Kidney epithelial cell (primary cell): ENCODE results near the gene LRP1. TPM values are rescaled to one million over a fixed set of nuclear protein-coding genes. Genes with fewer than 3 reads are reported as not detected.

ENCODE experiments used
- DNase-seq: peaks from one replicate; pipeline ENCODE4 v3.0.0-alpha.2; 2010; ENCODE audit warnings: low read depth
- H3K27me3 ChIP-seq: 2 replicates; pipeline ENCODE4 v1.6.0; 2011; ENCODE audit warnings: low read length; ENCODE audit not compliant: control insufficient read depth, insufficient read depth
- H3K36me3 ChIP-seq: 2 replicates; pipeline ENCODE4 v1.5.1; 2011; ENCODE audit warnings: low read length; ENCODE audit not compliant: control insufficient read depth, insufficient read depth
- H3K4me3 ChIP-seq: 2 replicates; pipeline ENCODE4 v1.5.1; 2011; ENCODE audit warnings: low read depth, mild to moderate bottlenecking, control low read depth, low read length
- CTCF ChIP-seq: IDR thresholded peaks from 2 replicates; pipeline ENCODE4 v1.5.1; 2011; ENCODE audit warnings: mild to moderate bottlenecking, moderate library complexity, low read length, control low read depth, inconsistent platforms; ENCODE audit not compliant: insufficient read depth, poor library complexity, severe bottlenecking
- total RNA-seq: library from RNA; depleted of rRNA; stranded (reverse); fragments of >200 nt; gene quantifications from 2 replicates; pipeline ENCODE4 v1.2.3, GENCODE V29; 2015

LRP1 gene
- total RNA-seq, 1 donor from 2014 or later = 40.2 TPM

GRCh38 chr12:57216014-57216911 is 88.0 kb downstream of the LRP1 start, which contains the start of gene NXPH4:
NXPH4 (plus strand) TSS chr12:57216794; CDS start chr12:57216970, 176 bp downstream.
- Histone ChIP-seq H3K27me3 (peaks cover 68% of the 10 kb centered on the region), H3K36me3 (no peaks in the 10 kb centered on the region), H3K4me3 (peak within 1 kb of the TSS; percentile 21)
- no peak for DNase-seq
- TF ChIP-seq CTCF = no peak

- no peak for DNase-seq
These were observed 88.9 kb downstream of the LRP1 start for GRCh38 chr12:57216921-57217879.

GRCh38 chr12:57218030-57218853 is 90.0 kb downstream of the LRP1 start:
- DNase-seq = no peak
- H3K4me3 ChIP-seq = no peak overlapping the region
- TF ChIP-seq CTCF = no peak
- H3K36me3 ChIP-seq = no peaks in the 10 kb centered on the region
- H3K27me3 ChIP-seq = peaks cover 88% of the 10 kb centered on the region

More at GRCh38 chr12:57216921-57217879, 88.9 kb downstream of the LRP1 start:
- H3K27me3 ChIP-seq = peaks cover 77% of the 10 kb centered on the region
- H3K4me3 ChIP-seq = peak overlapping the region; percentile 21
- no peak for TF ChIP-seq CTCF
- no peaks in the 10 kb centered on the region for H3K36me3 ChIP-seq

GRCh38 chr12:57219205-57219992 is 91.1 kb downstream of the LRP1 start:
- H3K4me3 ChIP-seq = no peak overlapping the region
- no peak for DNase-seq

More at GRCh38 chr12:57219205-57219992, 91.1 kb downstream of the LRP1 start:
- Histone ChIP-seq H3K27me3 (peaks cover 96% of the 10 kb centered on the region), H3K36me3 (no peaks in the 10 kb centered on the region)
- no peak for TF ChIP-seq CTCF
